HG03432 (cell line): Measurements from ENCODE around the gene NCS1.

ENCODE experiments used
- ATAC-seq: cut with Tn5 transposase; IDR thresholded peaks from one replicate; pipeline ENCODE4 v1.9.1; 2021; ENCODE audit warnings: mild to moderate bottlenecking, moderate library complexity; ENCODE audit not compliant: unreplicated experiment

NCS1 gene

DNA sequence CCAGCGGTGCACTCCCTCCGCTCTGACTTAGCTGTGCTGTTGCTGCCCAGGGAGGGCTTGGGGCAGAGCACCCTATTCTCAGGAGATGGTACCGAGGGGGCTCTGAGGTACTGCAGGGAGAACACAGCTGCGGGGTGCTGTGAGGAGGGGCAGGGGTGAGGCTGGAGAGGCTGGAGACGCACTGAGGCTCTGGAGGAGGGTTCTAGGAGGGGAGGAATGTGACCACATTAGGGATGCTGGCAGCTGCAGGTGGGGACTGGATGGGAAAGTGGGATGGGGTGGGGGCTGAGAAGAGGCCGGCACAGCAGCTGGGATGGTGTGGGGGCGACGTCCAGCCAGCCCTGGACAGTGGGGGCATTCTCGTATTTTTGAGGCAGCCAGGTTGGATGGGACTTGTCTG, 20.9 kb downstream of the NCS1 start:
- ATAC-seq: no peak

DNA sequence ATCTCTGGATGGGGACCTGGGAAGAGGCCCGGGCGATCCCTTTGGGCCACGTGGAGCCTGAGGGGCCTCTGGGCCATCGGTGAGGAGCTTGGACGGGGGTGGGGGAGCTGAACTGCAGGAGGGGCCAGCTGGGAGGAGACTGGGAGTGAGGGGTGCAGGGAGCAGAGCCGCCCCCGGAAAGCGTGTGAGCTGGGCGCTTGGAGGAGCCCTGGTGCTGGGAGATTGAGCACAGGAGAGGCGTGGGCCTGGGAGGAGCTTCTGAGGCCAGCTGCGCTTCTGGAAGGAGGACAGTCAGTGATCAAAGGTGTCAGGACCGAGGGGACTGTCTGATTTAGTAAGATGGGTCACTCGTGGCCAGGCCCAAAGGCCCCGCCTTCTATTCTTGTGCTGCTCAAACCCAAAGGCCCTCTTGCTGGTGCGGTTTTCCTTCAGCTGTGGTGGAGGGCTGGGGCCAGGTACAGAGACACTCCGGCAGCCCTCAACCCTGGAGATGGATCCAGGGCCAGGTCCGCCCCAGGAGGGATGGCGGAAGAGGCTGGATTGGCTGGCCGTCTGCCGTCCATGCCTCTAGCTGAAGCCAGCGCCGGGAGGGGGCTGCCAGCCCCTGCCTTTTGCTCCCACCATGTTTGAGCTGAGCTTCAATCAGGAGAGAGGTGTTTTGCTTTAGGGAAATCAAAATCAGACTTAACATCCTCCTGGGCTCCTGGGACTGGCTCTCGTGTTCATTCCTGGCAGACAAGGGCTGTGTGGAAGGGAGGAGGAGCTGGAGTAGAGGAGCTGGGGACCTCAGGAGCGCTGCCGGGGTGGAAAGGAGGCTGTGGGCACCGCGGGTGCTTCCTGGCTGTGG, 21.6 kb downstream of the NCS1 start:
- ATAC-seq: no peak

DNA sequence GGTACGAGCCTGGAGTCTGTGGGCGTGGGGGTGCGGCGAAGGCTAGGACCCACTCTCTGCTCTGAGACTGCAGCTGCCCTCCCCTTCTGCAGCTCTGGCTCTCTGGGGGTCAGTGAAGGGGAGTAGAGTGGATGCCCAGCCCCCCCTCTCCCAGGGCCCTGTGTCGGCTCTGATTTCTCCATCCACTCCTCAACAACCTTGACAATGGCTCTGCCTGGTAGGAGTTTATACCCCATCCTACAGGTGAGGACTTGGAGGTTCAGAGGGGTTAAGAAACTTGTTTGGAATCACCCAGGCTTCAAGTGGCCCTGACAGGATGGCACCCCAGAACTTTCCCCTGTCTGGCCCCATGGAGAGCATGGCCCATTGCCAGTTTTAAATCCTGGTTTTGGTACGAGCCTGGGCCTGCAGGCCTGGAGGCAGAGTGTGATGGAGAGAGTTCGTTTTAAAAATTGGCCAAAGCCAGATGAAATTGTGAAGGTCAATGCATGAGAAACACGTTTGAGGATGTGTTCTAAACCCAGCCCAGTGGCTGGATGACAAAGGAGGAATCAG, 22.3 kb downstream of the NCS1 start:
- no peak for ATAC-seq

DNA sequence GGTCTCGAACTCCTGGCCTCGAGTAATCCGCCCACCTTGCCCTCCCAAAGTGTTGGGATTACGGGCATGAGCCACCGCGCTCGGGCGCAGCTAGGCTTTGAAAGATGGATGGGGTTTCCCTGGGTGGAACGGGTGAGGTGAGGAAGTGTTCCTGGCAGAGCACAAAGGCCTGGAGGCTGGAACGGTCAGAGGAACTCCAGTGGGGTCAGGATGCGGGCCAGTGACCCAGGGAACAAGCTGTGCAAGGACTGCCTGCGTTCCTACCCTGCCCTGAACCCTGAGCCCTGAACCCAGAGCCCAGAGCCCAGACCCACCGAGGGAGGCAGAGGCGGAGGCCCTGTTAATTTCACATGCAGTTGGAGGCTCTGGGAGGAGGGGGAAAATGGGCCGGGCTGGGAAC, 23.4 kb downstream of the NCS1 start:
- ATAC-seq: no peak

DNA sequence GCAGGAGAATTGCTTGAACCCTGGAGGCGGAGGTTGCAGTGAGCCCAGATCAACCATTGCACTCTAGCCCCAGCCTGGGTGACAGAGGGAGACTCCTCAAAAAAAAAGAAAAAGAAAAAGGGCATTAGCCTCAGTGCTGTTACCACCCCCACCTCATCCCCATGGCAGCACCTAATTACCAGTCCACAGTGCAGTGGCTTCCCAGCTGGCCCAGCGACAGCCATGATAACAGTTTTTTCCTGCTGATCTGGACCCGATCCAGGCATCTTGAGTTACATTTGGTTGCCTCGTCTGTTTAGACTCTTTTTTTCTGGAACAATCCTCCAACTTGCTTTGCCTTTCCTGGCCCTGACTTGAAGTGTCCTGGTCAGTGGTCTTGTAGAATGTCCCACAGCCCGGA, 24.4 kb downstream of the NCS1 start:
- ATAC-seq: no peak

DNA sequence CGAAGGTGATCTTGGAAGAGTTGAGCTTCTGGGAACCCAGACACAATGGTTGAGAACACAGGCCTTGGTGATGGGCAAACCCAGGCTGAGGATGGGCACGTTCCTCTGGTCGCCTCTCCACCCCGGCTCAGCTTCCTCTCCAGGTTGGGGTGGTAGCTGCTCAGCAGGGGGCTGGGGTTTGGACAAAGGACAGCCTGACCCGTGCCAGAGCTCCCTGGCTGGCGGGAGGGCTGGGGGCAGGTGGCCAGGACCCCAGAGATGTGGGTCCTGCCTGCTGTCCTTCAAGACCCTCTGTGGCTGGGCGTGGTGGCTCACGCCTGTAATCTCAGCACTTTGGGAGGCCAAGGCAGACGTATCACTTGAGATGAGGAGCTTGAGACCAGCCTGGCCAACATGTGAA, 25.2 kb downstream of the NCS1 start:
- no peak for ATAC-seq

DNA sequence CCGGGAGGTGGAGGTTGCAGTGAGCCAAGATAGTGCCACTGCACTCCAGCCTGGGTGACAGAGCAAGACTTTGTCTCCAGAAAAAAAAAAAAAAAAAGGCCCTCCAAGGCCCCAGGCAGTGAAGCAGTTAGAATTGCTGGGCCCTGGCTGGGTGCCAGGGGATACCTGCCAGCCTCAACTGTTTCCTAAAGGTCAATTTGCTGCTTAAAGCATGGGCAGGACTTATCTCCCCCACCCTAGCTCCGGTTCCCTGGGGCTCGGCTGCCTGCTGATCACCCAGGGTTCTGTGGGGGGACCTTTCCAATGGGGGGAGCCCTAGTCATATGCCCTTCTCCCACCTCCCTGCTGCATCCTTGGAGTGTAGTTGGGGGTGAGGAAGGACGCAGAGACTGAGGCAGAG, 25.7 kb downstream of the NCS1 start:
- no peak for ATAC-seq

DNA sequence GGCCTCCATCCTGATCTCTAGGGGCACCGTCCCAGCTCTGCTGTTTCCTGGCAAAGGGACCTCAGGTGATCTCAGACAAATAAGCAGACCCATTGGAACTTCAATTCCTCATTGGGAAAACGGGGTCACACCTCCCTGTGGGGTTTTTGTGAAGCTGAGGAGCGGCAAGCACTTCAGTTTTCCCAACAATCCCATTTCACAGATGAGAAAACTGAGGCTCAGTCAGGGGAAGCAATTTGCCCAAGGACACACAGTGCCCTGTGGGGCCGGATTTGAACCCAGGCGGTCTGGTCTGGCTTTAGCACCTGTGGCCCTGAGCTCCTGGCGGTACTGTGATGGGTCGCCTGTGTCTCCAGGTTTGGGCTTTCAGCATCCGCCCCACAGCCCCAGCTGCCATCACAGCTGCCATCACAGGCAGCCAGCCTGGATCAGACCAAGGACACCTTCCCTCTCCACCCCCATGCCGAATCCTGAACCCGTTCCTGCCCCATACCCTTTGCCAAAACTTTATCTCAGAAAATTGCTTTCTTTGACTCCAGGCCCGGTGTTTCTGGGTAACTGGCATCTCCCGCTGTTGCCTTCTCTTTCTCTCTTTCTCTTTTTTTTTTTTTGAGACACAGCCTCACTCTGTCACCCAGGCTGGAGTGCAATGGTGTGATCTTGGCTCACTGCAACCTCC, 26.4 kb downstream of the NCS1 start:
- ATAC-seq: no peak

DNA sequence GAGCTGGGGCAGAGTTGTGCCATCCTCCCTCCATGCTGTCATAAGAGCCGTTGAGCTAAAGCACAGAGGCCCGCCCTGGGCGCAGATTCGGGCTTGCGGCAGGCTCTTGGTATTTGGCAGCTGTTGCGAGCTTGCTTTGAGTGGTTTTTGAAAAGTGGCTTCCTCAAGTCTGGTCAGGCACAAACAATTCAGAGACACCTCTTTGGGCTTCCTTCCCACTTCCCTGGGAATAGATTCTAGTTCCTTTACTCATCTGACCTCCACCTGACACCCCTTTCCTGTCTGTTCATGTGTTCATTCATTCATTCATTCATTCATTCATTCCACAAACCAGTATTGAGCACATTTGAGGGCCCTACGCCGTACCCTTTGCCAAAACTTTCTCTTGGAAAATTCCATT, 27.4 kb downstream of the NCS1 start:
- no peak for ATAC-seq

DNA sequence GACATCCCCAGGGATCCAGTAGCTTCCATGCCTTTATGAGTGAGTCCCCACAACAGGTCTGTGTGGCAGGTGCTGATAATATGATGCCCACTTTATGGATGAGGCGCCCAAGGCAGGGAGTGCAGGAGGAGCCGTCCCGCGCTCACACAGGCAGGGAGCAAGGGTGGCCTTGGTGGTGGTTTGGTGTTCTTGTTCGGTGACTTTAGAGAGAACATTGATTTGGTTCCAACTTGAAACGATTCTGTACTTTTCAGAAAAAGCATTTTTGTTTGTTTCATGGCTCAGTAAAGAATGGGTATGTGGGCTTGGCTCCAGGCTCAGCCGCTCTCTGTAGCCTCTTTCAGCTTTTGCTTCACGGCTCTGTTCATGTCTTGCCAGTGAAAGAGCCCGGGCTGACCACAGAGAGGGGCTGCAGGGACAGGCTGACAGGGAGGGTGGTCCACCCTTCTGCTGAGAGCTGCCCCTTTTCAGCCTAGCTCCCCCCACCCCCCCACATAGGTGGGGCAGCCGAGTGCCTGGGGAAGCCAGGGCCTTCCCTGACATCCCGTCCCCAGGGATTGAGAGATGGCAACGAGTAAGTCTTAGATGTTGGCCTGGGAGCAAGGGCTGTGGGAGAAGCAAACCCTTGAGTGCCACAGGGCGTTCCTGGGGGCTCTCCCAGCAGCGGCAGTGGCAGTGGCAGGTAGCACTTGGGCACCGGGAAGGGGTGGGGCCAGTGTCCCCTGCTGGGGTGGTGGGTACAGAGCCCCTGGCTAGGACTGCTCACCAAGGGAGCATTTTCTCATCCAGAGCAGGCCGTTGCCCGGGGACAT, 28.0 kb downstream of the NCS1 start:
- no peak for ATAC-seq

DNA sequence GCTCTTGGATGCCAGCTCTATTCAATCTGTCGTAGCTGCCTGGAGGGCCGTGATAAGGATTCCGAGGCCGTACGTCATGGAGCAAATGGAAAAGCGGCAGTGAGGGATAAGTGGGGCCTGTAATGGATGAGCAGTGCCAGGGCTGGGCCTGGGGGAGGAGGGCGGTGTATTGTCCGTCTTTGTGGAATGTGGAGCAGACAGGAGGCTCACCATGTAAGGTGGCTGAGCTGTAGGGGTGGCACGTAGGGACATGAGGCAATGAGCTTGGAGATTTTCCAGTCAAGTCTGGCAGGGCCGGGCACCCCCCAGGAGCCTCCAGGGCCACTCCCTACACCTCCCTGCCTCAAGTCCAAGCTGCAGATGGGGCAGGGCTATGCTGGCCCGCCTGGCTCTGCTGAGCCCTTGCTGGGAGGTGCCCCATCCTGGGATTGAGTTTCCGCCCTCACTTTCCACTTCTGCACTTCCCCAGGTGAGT, 29.2 kb downstream of the NCS1 start:
- ATAC-seq: no peak

DNA sequence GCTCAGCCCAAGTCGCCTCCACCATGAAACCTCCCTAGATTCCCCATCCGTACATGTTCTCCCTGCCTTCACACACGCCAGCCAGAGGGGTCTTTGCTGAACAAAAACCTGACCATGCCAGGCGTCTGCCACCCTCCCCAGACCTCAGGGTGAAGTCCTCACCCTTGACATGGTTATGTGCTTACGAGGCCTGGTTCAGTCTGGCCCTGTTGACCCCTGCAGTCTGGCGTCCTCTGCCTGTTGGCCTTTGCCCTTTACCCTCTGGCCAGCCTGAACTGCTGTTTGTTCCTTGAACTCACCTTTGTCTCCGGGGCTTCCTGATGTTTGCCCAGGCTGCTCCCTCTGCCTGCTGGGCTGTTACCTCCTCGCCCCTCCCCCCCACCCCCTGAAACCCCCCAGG, 29.8 kb downstream of the NCS1 start:
- ATAC-seq: no peak

DNA sequence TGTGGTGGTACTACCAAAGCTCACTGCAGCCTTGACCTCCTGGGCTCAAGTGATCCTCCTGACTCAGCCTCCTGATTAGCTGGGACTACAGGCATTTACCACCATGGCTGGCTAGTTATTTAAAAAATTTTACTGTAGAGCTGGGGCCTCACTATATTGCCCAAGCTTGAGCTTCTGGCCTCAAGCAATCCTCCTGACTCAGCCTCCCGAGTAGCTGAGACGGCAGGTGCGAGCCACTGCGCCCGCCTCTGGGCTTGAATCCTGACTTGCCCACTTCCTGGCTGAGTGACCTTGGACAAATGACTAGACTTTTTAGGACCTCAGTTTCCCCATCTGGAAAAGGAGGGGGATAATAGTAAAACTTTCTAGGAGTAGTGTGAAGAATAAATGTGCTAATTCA, 32.1 kb downstream of the NCS1 start:
- ATAC-seq: no peak

DNA sequence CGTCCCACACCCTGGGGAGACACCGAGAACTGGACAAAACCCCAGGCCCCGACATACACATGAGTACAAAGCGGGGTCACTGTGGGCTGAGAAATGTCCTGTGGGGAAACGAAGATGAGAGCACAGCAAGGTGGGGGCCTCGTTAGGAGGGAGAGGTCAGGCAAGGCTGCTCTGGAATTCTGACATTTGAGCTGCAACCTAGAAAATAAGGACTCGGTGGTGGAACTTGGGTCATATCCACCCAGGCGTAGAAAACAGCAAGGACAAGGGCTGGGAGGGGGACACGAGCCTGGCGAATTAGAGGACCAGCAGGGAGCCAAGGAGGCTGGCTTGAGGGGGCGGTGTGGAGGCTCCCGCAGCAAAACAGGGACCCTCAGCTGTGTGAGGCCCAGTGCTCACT, 32.8 kb downstream of the NCS1 start:
- ATAC-seq: no peak

DNA sequence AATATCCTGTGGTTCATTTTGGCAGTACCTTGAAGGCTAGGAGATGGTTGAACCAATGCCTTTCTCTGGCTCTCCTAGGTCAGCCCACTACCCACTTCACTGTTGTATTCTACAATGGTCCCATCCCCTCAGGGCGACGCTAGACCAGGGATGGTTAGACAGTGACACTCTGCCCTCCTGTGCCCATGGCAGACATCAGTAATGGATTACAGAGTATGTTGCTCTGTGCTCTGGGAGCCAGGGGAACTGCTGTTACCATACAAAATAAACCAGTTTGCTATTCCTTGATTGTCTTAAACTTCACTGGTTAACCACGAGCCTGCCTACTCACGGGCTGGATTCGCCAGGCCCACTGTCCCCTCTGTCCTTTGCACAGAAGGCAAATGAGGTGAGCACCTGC, 33.7 kb downstream of the NCS1 start:
- ATAC-seq: no peak

DNA sequence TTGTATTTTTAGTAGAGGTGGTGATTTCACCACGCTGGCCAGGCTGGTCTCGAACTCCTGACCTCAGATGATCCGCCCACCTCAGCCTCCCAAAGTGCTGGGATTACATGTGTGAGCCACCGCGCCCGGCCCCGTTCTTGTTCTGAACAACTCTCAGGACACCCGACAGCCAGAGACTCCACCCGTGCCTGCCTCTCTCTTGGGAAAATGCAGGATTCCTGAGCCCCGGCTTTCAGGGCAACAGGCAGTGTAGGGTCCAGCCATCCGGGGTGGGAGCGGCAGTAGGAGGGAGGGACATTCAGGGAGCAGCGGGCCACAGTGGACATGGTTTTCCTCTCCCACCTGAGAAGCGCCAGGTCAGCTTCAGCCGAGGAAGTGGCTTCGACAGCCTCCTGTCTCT, 34.4 kb downstream of the NCS1 start:
- no peak for ATAC-seq

DNA sequence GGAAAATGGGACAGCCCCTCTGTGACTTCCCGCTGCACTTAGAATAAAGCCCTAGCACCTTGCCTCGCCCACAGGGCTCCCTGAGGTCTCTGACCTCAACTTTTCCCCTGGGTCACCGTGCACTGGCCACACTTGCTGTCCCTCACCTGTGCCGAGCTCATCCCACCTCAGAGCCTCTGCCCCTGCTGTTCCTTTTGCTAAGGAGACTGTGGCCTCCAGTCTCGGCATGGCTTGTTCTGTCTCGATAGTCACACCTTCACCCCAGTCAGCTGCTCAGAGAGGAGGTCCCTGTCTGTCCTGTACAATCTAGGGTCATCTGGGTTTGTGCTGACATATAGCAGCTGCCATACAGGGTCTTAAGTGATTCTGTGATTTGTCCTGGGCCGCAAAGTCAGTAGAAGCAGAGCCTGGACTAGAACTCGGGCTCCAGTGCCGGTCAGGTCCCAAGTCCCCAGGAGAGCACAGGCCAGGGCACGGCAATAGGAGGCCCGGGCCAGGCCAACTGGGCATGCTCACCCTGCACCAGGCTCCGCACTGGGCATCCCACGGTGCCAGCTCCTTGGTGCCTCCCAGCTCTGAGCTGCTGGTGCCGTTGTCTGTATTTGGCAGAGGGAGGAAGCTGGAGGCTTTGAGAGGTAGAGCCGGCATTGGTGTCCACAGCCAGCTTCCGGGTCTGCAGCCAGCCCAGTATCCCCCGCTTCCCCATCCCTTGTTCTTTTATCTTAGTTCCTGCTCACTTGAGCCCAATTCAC, 35.2 kb downstream of the NCS1 start:
- ATAC-seq: no peak

DNA sequence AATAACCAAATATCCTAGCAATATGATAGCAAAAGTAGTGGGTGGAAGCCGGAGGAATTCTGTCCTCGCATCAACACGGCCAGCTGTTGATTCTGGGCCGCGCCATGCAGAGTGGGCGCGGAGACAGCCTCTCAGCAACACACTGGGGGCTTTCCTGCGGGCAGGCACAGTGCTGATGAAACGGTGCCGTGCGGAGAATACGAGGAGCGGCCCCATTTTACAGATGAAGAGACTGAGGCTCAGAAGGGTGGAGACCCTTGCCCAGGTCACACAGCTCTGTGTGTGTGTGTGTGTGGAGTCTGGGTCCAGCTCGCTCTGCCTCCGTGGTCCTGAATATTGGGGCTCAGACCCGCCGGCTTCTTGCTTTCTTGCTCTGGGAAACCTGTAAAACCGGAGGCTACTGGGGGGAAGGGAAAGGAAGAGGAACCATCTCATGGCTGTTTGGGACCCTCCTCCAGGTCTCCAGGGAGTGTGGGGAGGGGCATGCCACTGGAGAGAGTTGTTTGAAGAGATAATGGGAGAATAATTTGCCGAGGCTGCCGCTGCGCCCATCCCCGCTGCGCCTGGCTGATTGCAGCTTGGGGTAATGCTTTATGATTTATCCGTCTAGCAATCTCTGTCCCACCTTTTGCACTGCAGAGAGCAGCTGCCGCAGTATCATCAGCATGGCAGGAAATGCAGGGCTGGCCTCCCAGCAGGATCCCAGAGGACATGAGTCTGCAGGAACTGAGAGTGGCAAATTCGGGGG, 36.6 kb downstream of the NCS1 start:
- ATAC-seq: no peak

DNA sequence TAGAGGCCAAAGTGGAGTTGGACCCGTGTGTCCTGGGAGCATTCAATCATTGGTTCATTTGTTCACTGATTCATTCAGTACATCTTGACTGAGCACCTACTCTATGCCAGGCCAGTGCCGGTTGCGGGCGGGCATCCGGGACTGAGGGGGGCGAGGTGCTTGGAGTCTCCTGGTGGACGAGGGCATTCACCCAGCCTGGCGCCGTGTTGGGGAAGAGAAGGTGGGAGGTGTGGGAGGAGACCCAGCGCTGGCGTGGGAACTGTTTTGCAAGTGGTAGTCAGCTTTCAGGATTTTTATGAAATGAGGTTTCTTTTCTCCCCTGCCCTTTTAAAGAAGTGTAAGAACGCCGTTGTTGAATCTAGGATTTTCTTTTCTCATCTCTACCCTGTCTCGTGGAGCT, 37.2 kb downstream of the NCS1 start:
- ATAC-seq: no peak
